Measurements from ENCODE around the gene ZNF283.

ZNF283 gene

GRCh38 chr19:43839139-43839538 is 12.0 kb downstream of the ZNF283 start:
- POLR2A ChIA-PET = interaction anchor here (0.8 kb wide), 1 partner anchor 8 kb away, joined by 3 read pairs; no protein-coding TSS in a partner anchor
- TF ChIP-seq RBAK (tag by site-specific recombination; IDR thresholded peaks at IDR 0.05) (no peak), ZBTB6 (tag by site-specific recombination; IDR thresholded peaks at IDR 0.05) (no peak), ZNF211 (tag by site-specific recombination; IDR thresholded peaks at IDR 0.05; ENCODE audit: low read depth) (peak; percentile 82; the same call in 1 of the 2 replicates), ZNF266 (tag by site-specific recombination; IDR thresholded peaks at IDR 0.05; ENCODE audit: low read depth) (no peak), ZNF18 (tag by site-specific recombination; IDR thresholded peaks at IDR 0.05) (no peak), PRDM6 (tag by site-specific recombination; IDR thresholded peaks at IDR 0.05) (no peak), ZNF26 (tag by site-specific recombination; IDR thresholded peaks at IDR 0.05) (0 out of 2 replicates have a peak, but pooled peaks have one; percentile 23), ZFP69B (tag by site-specific recombination; IDR thresholded peaks at IDR 0.05) (no peak), ZSCAN23 (tag by site-specific recombination; IDR thresholded peaks at IDR 0.05) (no peak), PRDM1 (tag by site-specific recombination; IDR thresholded peaks at IDR 0.05) (peak; percentile 47; the same call in 1 of the 2 replicates), ZNF626 (tag by site-specific recombination; IDR thresholded peaks at IDR 0.05) (0 out of 2 replicates have a peak, but pooled peaks have one; percentile 30), ZNF121 (tag by site-specific recombination; IDR thresholded peaks at IDR 0.05) (no peak), ZNF280D (tag by site-specific recombination; IDR thresholded peaks at IDR 0.05) (peak; percentile 67; the same call in 1 of the 2 replicates), ZNF510 (tag by site-specific recombination; IDR thresholded peaks at IDR 0.05; ENCODE audit: insufficient replicate concordance) (peak; percentile 8), ZNF639 (tag by site-specific recombination; IDR thresholded peaks at IDR 0.05) (no peak), ZNF292 (tag by site-specific recombination; IDR thresholded peaks at IDR 0.05; ENCODE audit: borderline replicate concordance, low read depth) (no peak), ZSCAN5A (tag by site-specific recombination; IDR thresholded peaks at IDR 0.05) (no peak), ZNF362 (tag by site-specific recombination; IDR thresholded peaks at IDR 0.05) (peak; percentile 91), SETDB1 (IDR thresholded peaks at IDR 0.05; ENCODE audit: insufficient read length, low read length) (peak; percentile 97), ZNF558 (tag by site-specific recombination; IDR thresholded peaks at IDR 0.05) (peak; percentile 94), ZBTB8A (tag by site-specific recombination; IDR thresholded peaks at IDR 0.05) (no peak), ZNF585B (tag by site-specific recombination; IDR thresholded peaks at IDR 0.05) (0 out of 2 replicates have a peak, but pooled peaks have one; percentile 9), TRIM28 (IDR thresholded peaks at IDR 0.05; ENCODE audit: borderline replicate concordance, low read length) (peak; percentile 73), ZNF248 (tag by site-specific recombination; IDR thresholded peaks at IDR 0.05) (0 out of 2 replicates have a peak, but pooled peaks have one; percentile 32), ZNF629 (tag by site-specific recombination; IDR thresholded peaks at IDR 0.05) (no peak)
- no peak overlapping the region for H3K27ac ChIP-seq (ENCODE audit: extremely low read depth, low read depth, low read length)
- peaks cover 63% of the 10 kb centered on the region for H3K9me3 ChIP-seq (ENCODE audit: control insufficient read depth, insufficient read depth, low read depth, low read length)
- CTCF ChIA-PET = interaction anchor here (0.7 to 1.0 kb wide), 4 partner anchors 73 to 651 kb away, joined by 3 read pairs; partner anchors contain the start of gene ZNF221
- H3K36me3 ChIP-seq (ENCODE audit: control insufficient read depth in 2 of 2, insufficient read depth in 1 of 2, low read length in 2 of 2) = peaks cover 92 to 100% of the 10 kb centered on the region in 2 experiments
- H3K4me3 ChIP-seq (ENCODE audit: low read depth, low read length) = no peak overlapping the region
- no peaks in the 10 kb centered on the region for H3K4me1 ChIP-seq (ENCODE audit: control insufficient read depth, insufficient read depth, low read length)

All from HEK293 (cell line).